WTC11 (cell line): Measurements from ENCODE around the gene ZNF20.

ENCODE experiments used
- CREB1 ChIP-seq: sonication (generic); formaldehyde crosslinking; IDR thresholded peaks from 2 replicates; pipeline ENCODE4 v1.8.0; 2023; ENCODE audit warnings: mild to moderate bottlenecking, missing genetic modification reagents
- CREM ChIP-seq: sonication (generic); formaldehyde crosslinking; IDR thresholded peaks from 2 replicates; pipeline ENCODE4 v1.8.1; 2022; ENCODE audit warnings: mild to moderate bottlenecking, missing genetic modification reagents, moderate library complexity
- JUN ChIP-seq: sonication (generic); formaldehyde crosslinking; IDR thresholded peaks from 2 replicates; pipeline ENCODE4 v1.8.0; 2023; ENCODE audit warnings: mild to moderate bottlenecking, missing genetic modification reagents
- KAT7 ChIP-seq: sonication (generic); formaldehyde crosslinking; IDR thresholded peaks from 2 replicates; pipeline ENCODE4 v1.8.1; 2023; ENCODE audit warnings: missing genetic modification reagents, mild to moderate bottlenecking, borderline replicate concordance
- ZNF121 ChIP-seq: sonication (generic); formaldehyde crosslinking; IDR thresholded peaks from 2 replicates; pipeline ENCODE4 v1.8.0; 2023; ENCODE audit warnings: missing genetic modification reagents
- ZNF263 ChIP-seq: sonication (generic); formaldehyde crosslinking; IDR thresholded peaks from 2 replicates; pipeline ENCODE4 v1.8.1; 2022; ENCODE audit warnings: low read depth, mild to moderate bottlenecking, moderate library complexity, missing genetic modification reagents
- TF ChIP-seq, protein P1 (sequence below): sonication (generic); formaldehyde crosslinking; IDR thresholded peaks from 2 replicates; pipeline ENCODE4 v1.8.1; 2022; ENCODE audit warnings: mild to moderate bottlenecking, moderate library complexity, missing genetic modification reagents
- TF ChIP-seq, protein P2 (sequence below): fragments of 200-600 bp; IDR thresholded peaks from 2 replicates; pipeline ENCODE4 v1.8.0; 2022; ENCODE audit warnings: antibody characterized with exemption
- TF ChIP-seq, protein P3 (sequence below): sonication (generic); formaldehyde crosslinking; conservative IDR thresholded peaks from 2 replicates; pipeline ENCODE4 v1.8.1; 2022; ENCODE audit warnings: mild to moderate bottlenecking, missing genetic modification reagents
- TF ChIP-seq, protein P4 (sequence below): sonication (generic); formaldehyde crosslinking; IDR thresholded peaks from 2 replicates; pipeline ENCODE4 v1.8.1; 2023; ENCODE audit warnings: mild to moderate bottlenecking, missing genetic modification reagents, moderate library complexity
- TF ChIP-seq, protein P5 (sequence below): sonication (generic); formaldehyde crosslinking; IDR thresholded peaks from 2 replicates; pipeline ENCODE4 v1.8.1; 2023; ENCODE audit warnings: mild to moderate bottlenecking, moderate library complexity, missing genetic modification reagents

DNA sequence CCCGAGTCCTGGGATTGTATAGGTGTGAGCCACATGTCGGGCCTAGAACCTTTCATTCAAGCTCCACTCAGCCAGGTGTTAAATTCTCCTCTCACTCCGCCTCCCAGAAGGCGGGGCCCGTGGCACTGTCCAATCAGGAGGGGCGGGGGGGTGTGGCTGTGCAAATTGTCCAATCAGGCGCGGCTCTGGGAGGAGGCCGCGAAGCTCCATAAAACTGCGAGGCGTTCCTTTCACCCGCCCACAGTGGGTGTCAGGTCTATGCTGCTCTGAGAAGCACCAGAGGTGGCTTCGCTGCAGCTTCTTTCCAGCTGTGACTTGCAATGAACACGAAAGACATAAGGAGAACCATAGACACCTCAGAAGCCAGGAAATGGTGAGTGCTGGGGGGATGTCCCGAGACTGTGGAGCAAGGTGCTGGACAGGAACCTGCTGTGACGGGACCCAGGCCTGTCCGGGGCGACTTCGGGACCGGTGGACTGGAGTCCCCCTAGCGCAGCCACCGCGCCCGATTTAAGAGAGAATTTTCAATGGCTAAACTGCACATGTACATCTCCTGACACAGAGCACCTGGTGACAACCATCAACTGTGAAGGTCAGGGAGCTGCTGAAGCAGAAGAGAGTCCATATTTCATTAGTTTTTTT is 19.7 kb upstream of the ZNF20 start:
- TF ChIP-seq, protein P1, sequence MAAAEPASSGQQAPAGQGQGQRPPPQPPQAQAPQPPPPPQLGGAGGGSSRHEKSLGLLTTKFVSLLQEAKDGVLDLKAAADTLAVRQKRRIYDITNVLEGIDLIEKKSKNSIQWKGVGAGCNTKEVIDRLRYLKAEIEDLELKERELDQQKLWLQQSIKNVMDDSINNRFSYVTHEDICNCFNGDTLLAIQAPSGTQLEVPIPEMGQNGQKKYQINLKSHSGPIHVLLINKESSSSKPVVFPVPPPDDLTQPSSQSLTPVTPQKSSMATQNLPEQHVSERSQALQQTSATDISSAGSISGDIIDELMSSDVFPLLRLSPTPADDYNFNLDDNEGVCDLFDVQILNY: no peak
- TF ChIP-seq, protein P2, sequence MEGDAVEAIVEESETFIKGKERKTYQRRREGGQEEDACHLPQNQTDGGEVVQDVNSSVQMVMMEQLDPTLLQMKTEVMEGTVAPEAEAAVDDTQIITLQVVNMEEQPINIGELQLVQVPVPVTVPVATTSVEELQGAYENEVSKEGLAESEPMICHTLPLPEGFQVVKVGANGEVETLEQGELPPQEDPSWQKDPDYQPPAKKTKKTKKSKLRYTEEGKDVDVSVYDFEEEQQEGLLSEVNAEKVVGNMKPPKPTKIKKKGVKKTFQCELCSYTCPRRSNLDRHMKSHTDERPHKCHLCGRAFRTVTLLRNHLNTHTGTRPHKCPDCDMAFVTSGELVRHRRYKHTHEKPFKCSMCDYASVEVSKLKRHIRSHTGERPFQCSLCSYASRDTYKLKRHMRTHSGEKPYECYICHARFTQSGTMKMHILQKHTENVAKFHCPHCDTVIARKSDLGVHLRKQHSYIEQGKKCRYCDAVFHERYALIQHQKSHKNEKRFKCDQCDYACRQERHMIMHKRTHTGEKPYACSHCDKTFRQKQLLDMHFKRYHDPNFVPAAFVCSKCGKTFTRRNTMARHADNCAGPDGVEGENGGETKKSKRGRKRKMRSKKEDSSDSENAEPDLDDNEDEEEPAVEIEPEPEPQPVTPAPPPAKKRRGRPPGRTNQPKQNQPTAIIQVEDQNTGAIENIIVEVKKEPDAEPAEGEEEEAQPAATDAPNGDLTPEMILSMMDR: no peak
- TF ChIP-seq, protein P3, sequence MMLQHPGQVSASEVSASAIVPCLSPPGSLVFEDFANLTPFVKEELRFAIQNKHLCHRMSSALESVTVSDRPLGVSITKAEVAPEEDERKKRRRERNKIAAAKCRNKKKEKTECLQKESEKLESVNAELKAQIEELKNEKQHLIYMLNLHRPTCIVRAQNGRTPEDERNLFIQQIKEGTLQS (CRISPR knock-in tag): no peak
- TF ChIP-seq JUN (CRISPR knock-in tag) (no peak), CREB1 (CRISPR knock-in tag) (no peak), ZNF263 (CRISPR knock-in tag) (no peak), CREM (CRISPR knock-in tag) (no peak), ZNF121 (CRISPR knock-in tag) (no peak), KAT7 (CRISPR knock-in tag) (no peak)
- TF ChIP-seq, protein P4, sequence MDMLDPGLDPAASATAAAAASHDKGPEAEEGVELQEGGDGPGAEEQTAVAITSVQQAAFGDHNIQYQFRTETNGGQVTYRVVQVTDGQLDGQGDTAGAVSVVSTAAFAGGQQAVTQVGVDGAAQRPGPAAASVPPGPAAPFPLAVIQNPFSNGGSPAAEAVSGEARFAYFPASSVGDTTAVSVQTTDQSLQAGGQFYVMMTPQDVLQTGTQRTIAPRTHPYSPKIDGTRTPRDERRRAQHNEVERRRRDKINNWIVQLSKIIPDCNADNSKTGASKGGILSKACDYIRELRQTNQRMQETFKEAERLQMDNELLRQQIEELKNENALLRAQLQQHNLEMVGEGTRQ: no peak
- TF ChIP-seq, protein P5, sequence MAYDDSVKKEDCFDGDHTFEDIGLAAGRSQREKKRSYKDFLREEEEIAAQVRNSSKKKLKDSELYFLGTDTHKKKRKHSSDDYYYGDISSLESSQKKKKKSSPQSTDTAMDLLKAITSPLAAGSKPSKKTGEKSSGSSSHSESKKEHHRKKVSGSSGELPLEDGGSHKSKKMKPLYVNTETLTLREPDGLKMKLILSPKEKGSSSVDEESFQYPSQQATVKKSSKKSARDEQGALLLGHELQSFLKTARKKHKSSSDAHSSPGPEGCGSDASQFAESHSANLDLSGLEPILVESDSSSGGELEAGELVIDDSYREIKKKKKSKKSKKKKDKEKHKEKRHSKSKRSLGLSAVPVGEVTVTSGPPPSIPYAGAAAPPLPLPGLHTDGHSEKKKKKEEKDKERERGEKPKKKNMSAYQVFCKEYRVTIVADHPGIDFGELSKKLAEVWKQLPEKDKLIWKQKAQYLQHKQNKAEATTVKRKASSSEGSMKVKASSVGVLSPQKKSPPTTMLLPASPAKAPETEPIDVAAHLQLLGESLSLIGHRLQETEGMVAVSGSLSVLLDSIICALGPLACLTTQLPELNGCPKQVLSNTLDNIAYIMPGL (CRISPR knock-in tag): no peak
